T-helper 1 cell treated with Interleukin-12 subunit alpha and Interleukin-12 subunit beta and Interleukin-4 antibody, amounts not matched to agents 30 μg/mL and 1 μg/mL, for 36 hours (primary cell): Measurements from ENCODE around the gene POU2F1.
A peak's percentile ranks its signal among the peaks of the same experiment; 100 is the strongest.

ENCODE experiments used
- H3K27ac Mint-ChIP-seq: one replicate; pipeline ENCODE4 v1.8.0; 2021; ENCODE audit warnings: mild to moderate bottlenecking, mixed read lengths
- H3K27me3 Mint-ChIP-seq: one replicate; pipeline ENCODE4 v1.8.0; 2021; ENCODE audit warnings: low read depth, mixed read lengths
- H3K36me3 Mint-ChIP-seq: one replicate; pipeline ENCODE4 v1.8.0; 2021; ENCODE audit warnings: low read depth, mixed read lengths
- H3K4me1 Mint-ChIP-seq: one replicate; pipeline ENCODE4 v1.8.0; 2021; ENCODE audit warnings: low read depth, mixed read lengths
- H3K4me3 Mint-ChIP-seq: one replicate; pipeline ENCODE4 v1.8.0; 2021; ENCODE audit warnings: mild to moderate bottlenecking, moderate library complexity, mixed read lengths
- H3K9me3 Mint-ChIP-seq: one replicate; pipeline ENCODE4 v1.8.0; 2021; ENCODE audit warnings: mixed read lengths

The POU2F1 gene

GRCh38 chr1:167344615-167345385, 124.1 kb downstream of the POU2F1 start:
- no peak overlapping the region for H3K4me3 Mint-ChIP-seq
- no peaks in the 10 kb centered on the region for H3K27me3 Mint-ChIP-seq
- peak overlapping the region; percentile 42 for H3K27ac Mint-ChIP-seq
- H3K9me3 Mint-ChIP-seq: no peaks in the 10 kb centered on the region
- H3K4me1 Mint-ChIP-seq: peaks cover 4% of the 10 kb centered on the region
- no peaks in the 10 kb centered on the region for H3K36me3 Mint-ChIP-seq

- H3K27ac Mint-ChIP-seq: no peak overlapping the region
- H3K4me1 Mint-ChIP-seq: peaks cover 4% of the 10 kb centered on the region
- no peaks in the 10 kb centered on the region for H3K36me3 Mint-ChIP-seq
- no peaks in the 10 kb centered on the region for H3K9me3 Mint-ChIP-seq
- H3K27me3 Mint-ChIP-seq: no peaks in the 10 kb centered on the region
- H3K4me3 Mint-ChIP-seq: no peak overlapping the region
Measured at GRCh38 chr1:167345386-167345733, 124.7 kb downstream of the POU2F1 start.

DNA sequence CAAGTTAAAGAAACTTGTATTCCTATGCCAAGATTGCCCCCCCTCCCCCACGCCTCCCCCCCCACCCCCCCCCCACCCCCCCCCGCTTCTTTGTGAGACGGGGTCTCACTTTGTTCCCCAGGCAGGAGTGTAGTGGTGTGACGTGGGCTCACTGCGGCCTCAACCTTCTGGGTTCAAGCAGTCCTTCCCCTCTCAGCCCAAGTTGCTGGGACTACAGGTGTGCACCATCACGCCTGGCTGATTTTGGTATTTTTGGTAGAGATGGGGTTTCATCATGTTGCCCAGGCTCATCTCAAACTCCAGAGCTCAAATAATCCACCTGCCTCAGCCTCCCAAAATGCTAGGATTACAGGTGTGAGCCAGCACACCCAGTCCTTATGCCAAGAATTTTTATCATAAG, 136.6 kb downstream of the POU2F1 start:
- Mint-ChIP-seq H3K9me3 (no peaks in the 10 kb centered on the region), H3K4me1 (peaks cover 5% of the 10 kb centered on the region), H3K27ac (no peak overlapping the region), H3K27me3 (no peaks in the 10 kb centered on the region), H3K4me3 (no peak overlapping the region), H3K36me3 (peaks cover 5% of the 10 kb centered on the region)

DNA sequence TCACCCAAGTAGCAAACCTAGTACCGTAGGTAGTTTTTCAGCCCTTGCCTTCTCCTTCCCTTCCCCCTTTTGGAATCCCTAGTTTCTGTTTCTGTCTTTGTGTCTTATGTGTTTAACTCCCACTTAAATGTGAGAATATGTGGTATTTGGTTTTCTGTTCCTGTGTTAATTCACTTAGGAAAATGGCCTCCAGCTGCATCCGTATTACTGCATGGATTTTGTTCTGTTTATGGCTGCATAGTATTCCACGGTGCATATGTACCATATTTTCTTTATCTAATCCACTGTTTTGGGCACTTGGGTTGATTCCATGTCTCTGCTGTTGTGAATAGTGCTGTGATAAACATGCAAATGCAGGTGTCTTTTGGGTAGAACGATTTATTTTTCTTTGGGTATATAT, 138.6 kb downstream of the POU2F1 start:
- peaks cover 5% of the 10 kb centered on the region for H3K4me1 Mint-ChIP-seq
- no peak overlapping the region for H3K27ac Mint-ChIP-seq
- no peak overlapping the region for H3K4me3 Mint-ChIP-seq
- H3K36me3 Mint-ChIP-seq: peaks cover 5% of the 10 kb centered on the region
- no peaks in the 10 kb centered on the region for H3K27me3 Mint-ChIP-seq
- H3K9me3 Mint-ChIP-seq: no peaks in the 10 kb centered on the region

GRCh38 chr1:167360120-167360519, 139.4 kb downstream of the POU2F1 start:
- peaks cover 5% of the 10 kb centered on the region for H3K4me1 Mint-ChIP-seq
- H3K9me3 Mint-ChIP-seq: no peaks in the 10 kb centered on the region
- H3K27ac Mint-ChIP-seq: no peak overlapping the region
- no peak overlapping the region for H3K4me3 Mint-ChIP-seq
- H3K36me3 Mint-ChIP-seq: peaks cover 3% of the 10 kb centered on the region
- H3K27me3 Mint-ChIP-seq: no peaks in the 10 kb centered on the region

DNA sequence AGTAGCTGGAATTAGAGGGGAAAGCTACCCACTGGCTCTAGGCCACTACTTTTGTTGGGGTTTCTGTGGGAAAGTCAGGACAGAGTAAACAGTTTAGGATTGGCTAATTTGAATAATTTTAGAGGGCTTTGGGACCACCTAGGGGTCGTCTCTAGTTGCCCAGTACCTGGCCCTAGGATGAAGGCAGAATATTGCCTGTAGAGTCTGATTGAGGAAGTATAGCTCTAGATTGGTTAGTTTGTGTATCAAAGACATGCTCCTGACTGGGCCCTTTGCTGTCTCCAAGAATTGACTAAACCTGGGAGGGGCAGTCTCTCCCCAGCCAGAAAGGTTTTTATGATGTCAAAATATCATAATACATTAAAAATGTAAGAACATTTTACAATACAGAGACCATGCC, 142.0 kb downstream of the POU2F1 start:
- Mint-ChIP-seq H3K4me1 (peaks cover 5% of the 10 kb centered on the region), H3K27ac (no peak overlapping the region), H3K27me3 (no peaks in the 10 kb centered on the region), H3K36me3 (peaks cover 8% of the 10 kb centered on the region), H3K4me3 (no peak overlapping the region), H3K9me3 (no peaks in the 10 kb centered on the region)

GRCh38 chr1:167364826-167365225, 144.1 kb downstream of the POU2F1 start:
- Mint-ChIP-seq H3K4me1 (peaks cover 4% of the 10 kb centered on the region), H3K27ac (no peak overlapping the region), H3K27me3 (no peaks in the 10 kb centered on the region), H3K9me3 (no peaks in the 10 kb centered on the region), H3K36me3 (peaks cover 7% of the 10 kb centered on the region), H3K4me3 (no peak overlapping the region)

- Mint-ChIP-seq H3K27me3 (no peaks in the 10 kb centered on the region), H3K4me3 (no peak overlapping the region), H3K36me3 (peaks cover 7% of the 10 kb centered on the region), H3K4me1 (no peaks in the 10 kb centered on the region), H3K27ac (no peak overlapping the region), H3K9me3 (no peaks in the 10 kb centered on the region)
Measured at GRCh38 chr1:167365360-167365759, 144.7 kb downstream of the POU2F1 start.

GRCh38 chr1:167367705-167368104, 147.0 kb downstream of the POU2F1 start:
- Mint-ChIP-seq H3K9me3 (no peaks in the 10 kb centered on the region), H3K4me3 (no peak overlapping the region), H3K27me3 (no peaks in the 10 kb centered on the region), H3K36me3 (peaks cover 8% of the 10 kb centered on the region), H3K4me1 (no peaks in the 10 kb centered on the region), H3K27ac (no peak overlapping the region)

GRCh38 chr1:167369175-167369574, 148.5 kb downstream of the POU2F1 start:
- H3K4me1 Mint-ChIP-seq: no peaks in the 10 kb centered on the region
- H3K36me3 Mint-ChIP-seq: peaks cover 9% of the 10 kb centered on the region
- no peaks in the 10 kb centered on the region for H3K9me3 Mint-ChIP-seq
- H3K27ac Mint-ChIP-seq: no peak overlapping the region
- H3K4me3 Mint-ChIP-seq: no peak overlapping the region
- H3K27me3 Mint-ChIP-seq: no peaks in the 10 kb centered on the region

DNA sequence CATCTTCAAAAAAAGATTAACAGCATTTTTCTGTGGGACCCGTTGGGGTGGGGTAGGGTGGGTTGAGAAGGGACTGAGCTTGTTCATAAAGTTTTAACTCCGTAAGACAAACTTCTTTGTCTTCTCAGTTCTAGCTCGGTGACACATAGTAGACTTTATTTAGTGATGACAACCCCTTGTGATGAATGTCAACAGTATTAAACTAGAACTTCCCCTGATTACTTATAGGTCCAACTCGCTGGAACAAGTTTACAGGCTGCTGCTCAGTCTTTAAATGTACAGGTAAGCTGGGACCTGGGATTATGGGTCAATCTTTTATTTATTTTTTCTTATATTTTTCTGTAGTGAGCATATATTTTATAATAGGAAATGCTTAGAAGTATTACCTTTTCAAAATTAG, 149.2 kb downstream of the POU2F1 start:
- Mint-ChIP-seq H3K9me3 (no peaks in the 10 kb centered on the region), H3K4me1 (no peaks in the 10 kb centered on the region), H3K27me3 (no peaks in the 10 kb centered on the region), H3K4me3 (no peak overlapping the region), H3K36me3 (peaks cover 9% of the 10 kb centered on the region), H3K27ac (no peak overlapping the region)

- no peak overlapping the region for H3K27ac Mint-ChIP-seq
- no peaks in the 10 kb centered on the region for H3K4me1 Mint-ChIP-seq
- H3K36me3 Mint-ChIP-seq: peaks cover 9% of the 10 kb centered on the region
- H3K9me3 Mint-ChIP-seq: no peaks in the 10 kb centered on the region
- no peak overlapping the region for H3K4me3 Mint-ChIP-seq
- no peaks in the 10 kb centered on the region for H3K27me3 Mint-ChIP-seq
Measured at GRCh38 chr1:167371030-167371429, 150.3 kb downstream of the POU2F1 start.

DNA sequence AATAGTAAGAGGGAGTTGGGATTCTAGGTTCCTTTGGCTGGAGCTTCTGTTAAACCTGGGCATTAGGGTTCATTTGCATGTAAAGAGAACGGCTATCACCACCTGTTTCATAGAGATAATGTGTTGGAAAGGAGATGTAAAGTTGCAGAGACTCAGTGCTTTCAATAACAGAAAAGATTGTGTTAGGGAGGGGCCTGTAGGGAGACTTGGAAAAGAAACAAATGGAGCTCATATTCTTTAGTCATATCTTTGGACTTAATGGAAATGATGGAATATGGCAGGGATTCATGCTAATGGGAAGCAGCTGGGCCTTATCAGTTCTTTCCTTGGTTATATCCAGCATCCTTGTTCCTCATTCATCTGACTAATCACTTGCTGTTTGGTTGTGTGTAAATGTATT, 152.7 kb downstream of the POU2F1 start:
- no peak overlapping the region for H3K27ac Mint-ChIP-seq
- H3K36me3 Mint-ChIP-seq: peaks cover 11% of the 10 kb centered on the region
- no peak overlapping the region for H3K4me3 Mint-ChIP-seq
- H3K9me3 Mint-ChIP-seq: no peaks in the 10 kb centered on the region
- H3K27me3 Mint-ChIP-seq: no peaks in the 10 kb centered on the region
- H3K4me1 Mint-ChIP-seq: no peaks in the 10 kb centered on the region

- Mint-ChIP-seq H3K36me3 (peaks cover 10% of the 10 kb centered on the region), H3K4me3 (no peak overlapping the region), H3K27ac (no peak overlapping the region), H3K9me3 (no peaks in the 10 kb centered on the region), H3K27me3 (no peaks in the 10 kb centered on the region), H3K4me1 (no peaks in the 10 kb centered on the region)
Measured at GRCh38 chr1:167373986-167374385, 153.3 kb downstream of the POU2F1 start.

DNA sequence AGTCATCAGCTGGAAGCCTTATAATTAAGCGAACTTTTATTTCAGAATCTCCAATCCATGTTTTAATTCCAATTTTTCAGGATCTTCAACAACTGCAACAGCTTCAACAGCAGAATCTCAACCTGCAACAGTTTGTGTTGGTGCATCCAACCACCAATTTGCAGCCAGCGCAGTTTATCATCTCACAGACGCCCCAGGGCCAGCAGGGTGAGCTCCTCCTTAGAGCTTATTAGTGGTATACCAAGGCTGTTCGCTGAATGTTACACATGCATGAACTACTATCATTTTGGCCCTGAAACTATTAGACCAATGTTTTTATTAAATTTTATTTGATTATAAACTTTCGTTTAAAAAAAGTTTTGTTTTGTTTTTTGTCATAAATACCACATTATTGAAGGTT, 155.3 kb downstream of the POU2F1 start:
- Mint-ChIP-seq H3K4me1 (no peaks in the 10 kb centered on the region), H3K27ac (no peak overlapping the region), H3K36me3 (peaks cover 15% of the 10 kb centered on the region), H3K27me3 (no peaks in the 10 kb centered on the region), H3K4me3 (no peak overlapping the region), H3K9me3 (no peaks in the 10 kb centered on the region)
